A549 treated with AZD9567 at 1 μM for 4 hours (cell line): ENCODE measurements around the gene SULT2B1. TPM values are rescaled to one million over a fixed set of nuclear protein-coding genes. Genes with fewer than 3 reads are reported as not detected.

Source experiments
- total RNA-seq: library from RNA; stranded (reverse); fragments of 200-300 nt; extraction: Qiagen RNA extraction; gene quantifications from 5 replicates; pipeline ENCODE4 v1.2.3, GENCODE V29; 2022; ENCODE audit not compliant: insufficient read depth

The SULT2B1 gene
- 14.1 to 16.2 TPM (median 14.9 TPM) in 5 replicates for total RNA-seq

GRCh38 chr19:48551437-48552302, at the start of gene SULT2B1:
SULT2B1 (plus strand) TSS chr19:48552172; CDS start chr19:48552253, 81 bp downstream.

GRCh38 chr19:48511800-48512503, 40.0 kb upstream of the SULT2B1 start, which contains the start of gene LMTK3:
LMTK3 (minus strand) TSS chr19:48511835; CDS start chr19:48511576, 259 bp downstream.

GRCh38 chr19:48606463-48607358, 54.7 kb downstream of the SULT2B1 start, which contains the start of gene SPACA4:
SPACA4 (plus strand) TSS chr19:48606742; CDS start chr19:48606979, 237 bp downstream.

GRCh38 chr19:48614436-48615230, 62.7 kb downstream of the SULT2B1 start, which contains the start of gene FAM83E:
FAM83E (minus strand) TSS chr19:48615076; CDS start chr19:48613372, 1,704 bp downstream.

GRCh38 chr19:48618916-48619691, 67.1 kb downstream of the SULT2B1 start, which contains the start of the genes RPL18 and SPHK2:
RPL18 (minus strand) TSS chr19:48619178; CDS start chr19:48619143, 35 bp downstream.
SPHK2 (plus strand) TSS chr19:48619506; CDS start chr19:48620515, 1,009 bp downstream.

GRCh38 chr19:48636859-48637448, 85.0 kb downstream of the SULT2B1 start, which contains the start of gene DBP:
DBP (minus strand) TSS chr19:48637379; CDS start chr19:48636994, 385 bp downstream.

GRCh38 chr19:48646001-48646721, 94.2 kb downstream of the SULT2B1 start, which contains the start of gene CA11:
CA11 (minus strand) TSS chr19:48646187; CDS start chr19:48645632, 555 bp downstream.

Other genes with a start within 250 kb of the SULT2B1 start
- gene EMP3, start 226.6 kb upstream of the SULT2B1 start, total RNA-seq, result 325 to 465 TPM (median 421 TPM) in 5 replicates
- gene TMEM143, start 188.2 kb upstream of the SULT2B1 start, total RNA-seq, result 1.8 to 5.3 TPM (median 3.8 TPM) in 5 replicates
- 2.4 to 6.0 TPM (median 3.0 TPM) in 5 replicates for gene SYNGR4, start 187.8 kb upstream of the SULT2B1 start, total RNA-seq
- gene KDELR1, start 160.6 kb upstream of the SULT2B1 start, total RNA-seq, result 388 to 423 TPM (median 399 TPM) in 5 replicates
- 5.1 to 8.8 TPM (median 7.8 TPM) in 5 replicates for gene GRIN2D, start 158.5 kb upstream of the SULT2B1 start, total RNA-seq
- gene GRWD1, start 106.2 kb upstream of the SULT2B1 start, total RNA-seq, result 97.8 to 124 TPM (median 112 TPM) in 5 replicates
- gene KCNJ14, start 96.6 kb upstream of the SULT2B1 start, total RNA-seq, result 1.1 to 2.5 TPM (median 1.3 TPM) in 4 of 5 replicates, not detected in the other
- gene CYTH2, start 82.8 kb upstream of the SULT2B1 start, total RNA-seq, result 60.6 to 75.4 TPM (median 68.5 TPM) in 5 replicates
- 3.6 to 4.3 TPM (median 4.0 TPM) in 5 replicates for gene LMTK3, start 40.3 kb upstream of the SULT2B1 start, total RNA-seq
- not detected in 5 replicates for gene SPACA4, start 54.6 kb downstream of the SULT2B1 start, total RNA-seq
- 0.21 to 0.33 TPM (median 0.31 TPM) in 4 of 5 replicates, not detected in the other for gene FAM83E, start 62.9 kb downstream of the SULT2B1 start, total RNA-seq
- 3,115 to 3,428 TPM (median 3,246 TPM) in 5 replicates for gene RPL18, start 67.0 kb downstream of the SULT2B1 start, total RNA-seq
- 9.2 to 14.7 TPM (median 13.2 TPM) in 5 replicates for gene SPHK2, start 67.3 kb downstream of the SULT2B1 start, total RNA-seq
- 1.7 to 2.8 TPM (median 2.3 TPM) in 5 replicates for gene DBP, start 85.2 kb downstream of the SULT2B1 start, total RNA-seq
- gene CA11, start 94.0 kb downstream of the SULT2B1 start, total RNA-seq, result 4.4 to 12.3 TPM (median 9.8 TPM) in 5 replicates
- gene NTN5, start 120.8 kb downstream of the SULT2B1 start, total RNA-seq, result 0.26 to 0.48 TPM (median 0.29 TPM) in 4 of 5 replicates, not detected in the other
- not detected in 5 replicates for gene FUT2, start 143.8 kb downstream of the SULT2B1 start, total RNA-seq
- 0.31 to 0.46 TPM (median 0.38 TPM) in 4 of 5 replicates, not detected in the other for gene MAMSTR, start 167.6 kb downstream of the SULT2B1 start, total RNA-seq
- 0.52 to 3.2 TPM (median 0.64 TPM) in 5 replicates for gene RASIP1, start 188.4 kb downstream of the SULT2B1 start, total RNA-seq
- gene IZUMO1, start 194.7 kb downstream of the SULT2B1 start, total RNA-seq, result 0.03 TPM in 1 of 5 replicates, not detected in the others
- gene FUT1, start 200.5 kb downstream of the SULT2B1 start, total RNA-seq, result 0.06 to 0.10 TPM (median 0.08 TPM) in 4 of 5 replicates, not detected in the other
- not detected in 5 replicates for gene FGF21, start 203.4 kb downstream of the SULT2B1 start, total RNA-seq